GM12891 (cell line): ENCODE measurements around the gene CFAP77.

Experiments
- POLR2A ChIP-seq: IDR thresholded peaks from 2 replicates; pipeline ENCODE4 v1.6.1; 2011; ENCODE audit warnings: low read depth, low read length, control low read depth
- POLR2AphosphoS5 ChIP-seq: IDR thresholded peaks from 2 replicates; pipeline ENCODE4 v1.6.1; 2011; ENCODE audit warnings: low read depth, low read length, control low read depth
- POU2F2 ChIP-seq: IDR thresholded peaks from 2 replicates; pipeline ENCODE4 v1.6.1; 2011; ENCODE audit warnings: low read depth, mild to moderate bottlenecking, control low read depth, low read length, moderate library complexity
- TAF1 ChIP-seq: IDR thresholded peaks from 2 replicates; pipeline ENCODE4 v1.6.1; 2011; ENCODE audit warnings: low read depth, low read length, control low read depth

- TF ChIP-seq POU2F2 (no peak), POLR2AphosphoS5 (no peak), POLR2A (no peak), TAF1 (no peak)
Observed at GRCh38 chr9:132575005-132575609, 165.1 kb downstream of the CFAP77 start.
